OCI-LY1 (cell line): ENCODE results near the gene DPAGT1.

Source experiments
- H2AFZ ChIP-seq: fragments of 200-600 bp; sonication (generic), shearing (Covaris generic); 2 replicates; pipeline ENCODE4 v1.6.0; 2014; ENCODE audit warnings: antibody characterized with exemption, mild to moderate bottlenecking, low read length
- H3F3A ChIP-seq: fragments of 200-600 bp; sonication (generic), shearing (Covaris generic); 2 replicates; pipeline ENCODE4 v1.6.0; 2014; ENCODE audit warnings: mild to moderate bottlenecking, antibody characterized with exemption, low read length, moderate library complexity; ENCODE audit not compliant: insufficient read depth
- H3K27ac ChIP-seq: fragments of 200-600 bp; sonication (generic); 2 replicates; pipeline ENCODE4 v1.5.1; 2014; ENCODE audit warnings: low read length, mixed run types, mild to moderate bottlenecking, low read depth; ENCODE audit not compliant: poor library complexity, severe bottlenecking
- H3K27me3 ChIP-seq: fragments of 200-600 bp; sonication (generic); 2 replicates; pipeline ENCODE4 v1.6.0; 2014; ENCODE audit warnings: antibody characterized with exemption, mild to moderate bottlenecking, low read length, moderate library complexity; ENCODE audit not compliant: insufficient read depth
- H3K36me3 ChIP-seq: fragments of 200-600 bp; sonication (generic); 2 replicates; pipeline ENCODE4 v1.6.1; 2014; ENCODE audit warnings: mild to moderate bottlenecking, antibody characterized with exemption, low read length, moderate library complexity, mixed read lengths; ENCODE audit not compliant: insufficient read depth
- H3K4me1 ChIP-seq: fragments of 200-600 bp; sonication (generic); 2 replicates; pipeline ENCODE4 v1.5.1; 2014; ENCODE audit warnings: mild to moderate bottlenecking, low read length, moderate library complexity; ENCODE audit not compliant: insufficient read depth, severe bottlenecking
- H3K4me2 ChIP-seq: fragments of 200-600 bp; sonication (generic), shearing (Covaris generic); 2 replicates; pipeline ENCODE4 v1.6.1; 2014; ENCODE audit warnings: low read length
- H3K4me3 ChIP-seq: fragments of 200-600 bp; sonication (generic); 2 replicates; pipeline ENCODE4 v1.5.1; 2014; ENCODE audit warnings: low read length, low read depth, mild to moderate bottlenecking, mixed read lengths; ENCODE audit not compliant: poor library complexity, severe bottlenecking
- H3K79me2 ChIP-seq: fragments of 200-600 bp; shearing (Covaris generic); 2 replicates; pipeline ENCODE4 v1.6.1; 2016; ENCODE audit warnings: mixed run types, low read length, mixed read lengths; ENCODE audit not compliant: insufficient read depth
- H3K9ac ChIP-seq: fragments of 200-600 bp; sonication (generic), shearing (Covaris generic); 2 replicates; pipeline ENCODE4 v1.6.1; 2014; ENCODE audit warnings: mild to moderate bottlenecking, low read length, mixed read lengths
- H3K9me2 ChIP-seq: fragments of 200-600 bp; sonication (generic), shearing (Covaris generic); 2 replicates; pipeline ENCODE4 v1.6.1; 2014; ENCODE audit warnings: low read depth, mild to moderate bottlenecking, low read length, mixed read lengths
- H3K9me3 ChIP-seq: fragments of 200-600 bp; shearing (Covaris generic); 2 replicates; pipeline ENCODE4 v1.6.1; 2014; ENCODE audit warnings: low read length, mixed read lengths
- H4K20me1 ChIP-seq: fragments of 200-600 bp; sonication (generic), shearing (Covaris generic); 2 replicates; pipeline ENCODE4 v1.6.0; 2016; ENCODE audit warnings: mild to moderate bottlenecking, low read length; ENCODE audit not compliant: insufficient read depth
- EZH2 ChIP-seq: fragments of 200-600 bp; sonication (generic), shearing (Covaris generic); IDR thresholded peaks from 2 replicates; pipeline ENCODE4 v1.8.0; 2017; ENCODE audit warnings: borderline replicate concordance, mixed run types, mild to moderate bottlenecking, antibody characterized with exemption, low read length, moderate library complexity, mixed read lengths
- TF ChIP-seq, protein P1 (sequence below): fragments of 200-600 bp; sonication (generic), shearing (Covaris generic); IDR thresholded peaks from 2 replicates; pipeline ENCODE4 v1.5.1; 2017; ENCODE audit warnings: mild to moderate bottlenecking, antibody characterized with exemption, low read length, moderate library complexity, mixed read lengths

The DPAGT1 gene

GRCh38 chr11:119049081-119049480 is 52.6 kb downstream of the DPAGT1 start:
- TF ChIP-seq EZH2 = no peak
- TF ChIP-seq, protein P1, sequence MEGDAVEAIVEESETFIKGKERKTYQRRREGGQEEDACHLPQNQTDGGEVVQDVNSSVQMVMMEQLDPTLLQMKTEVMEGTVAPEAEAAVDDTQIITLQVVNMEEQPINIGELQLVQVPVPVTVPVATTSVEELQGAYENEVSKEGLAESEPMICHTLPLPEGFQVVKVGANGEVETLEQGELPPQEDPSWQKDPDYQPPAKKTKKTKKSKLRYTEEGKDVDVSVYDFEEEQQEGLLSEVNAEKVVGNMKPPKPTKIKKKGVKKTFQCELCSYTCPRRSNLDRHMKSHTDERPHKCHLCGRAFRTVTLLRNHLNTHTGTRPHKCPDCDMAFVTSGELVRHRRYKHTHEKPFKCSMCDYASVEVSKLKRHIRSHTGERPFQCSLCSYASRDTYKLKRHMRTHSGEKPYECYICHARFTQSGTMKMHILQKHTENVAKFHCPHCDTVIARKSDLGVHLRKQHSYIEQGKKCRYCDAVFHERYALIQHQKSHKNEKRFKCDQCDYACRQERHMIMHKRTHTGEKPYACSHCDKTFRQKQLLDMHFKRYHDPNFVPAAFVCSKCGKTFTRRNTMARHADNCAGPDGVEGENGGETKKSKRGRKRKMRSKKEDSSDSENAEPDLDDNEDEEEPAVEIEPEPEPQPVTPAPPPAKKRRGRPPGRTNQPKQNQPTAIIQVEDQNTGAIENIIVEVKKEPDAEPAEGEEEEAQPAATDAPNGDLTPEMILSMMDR = no peak
- H3K4me3 ChIP-seq = no peak overlapping the region
- H3K4me2 ChIP-seq = no peak overlapping the region
- no peak overlapping the region for H2AFZ ChIP-seq
- no peaks in the 10 kb centered on the region for H3K4me1 ChIP-seq
- no peaks in the 10 kb centered on the region for H3F3A ChIP-seq
- H3K36me3 ChIP-seq = peaks cover 92% of the 10 kb centered on the region
- H3K9me3 ChIP-seq = no peaks in the 10 kb centered on the region
- H3K9me2 ChIP-seq = no peaks in the 10 kb centered on the region
- no peaks in the 10 kb centered on the region for H3K27me3 ChIP-seq
- no peak overlapping the region for H3K9ac ChIP-seq
- H3K79me2 ChIP-seq = no peaks in the 10 kb centered on the region
- H4K20me1 ChIP-seq = no peaks in the 10 kb centered on the region
- no peak overlapping the region for H3K27ac ChIP-seq

DNA sequence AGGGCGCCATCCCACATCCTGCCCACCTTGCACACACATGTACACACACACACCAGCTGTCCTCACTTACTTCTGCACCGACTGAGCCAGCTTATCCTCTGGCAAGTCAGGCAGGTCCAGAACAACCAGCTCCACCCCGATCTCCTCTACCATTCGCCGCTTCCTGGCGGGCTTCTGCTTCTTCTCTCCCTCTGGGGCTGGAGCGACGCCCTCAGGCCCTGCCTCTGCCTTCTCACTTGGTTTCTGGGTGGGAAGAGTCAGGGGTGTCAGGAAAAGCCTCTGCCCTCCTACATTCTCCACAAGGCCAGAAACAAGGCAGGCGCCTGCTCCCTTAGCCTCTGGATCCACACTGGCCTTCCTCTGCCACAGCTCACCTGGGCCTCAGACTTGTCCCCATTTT is 53.0 kb downstream of the DPAGT1 start:
- TF ChIP-seq EZH2 = no peak
- TF ChIP-seq, protein P1 = no peak
- Histone ChIP-seq H3K4me3 (no peak overlapping the region), H3K9me3 (no peaks in the 10 kb centered on the region), H3F3A (no peaks in the 10 kb centered on the region), H3K4me1 (no peaks in the 10 kb centered on the region), H3K27ac (no peak overlapping the region), H3K36me3 (peaks cover 88% of the 10 kb centered on the region), H3K4me2 (no peak overlapping the region), H3K9ac (no peak overlapping the region), H3K27me3 (no peaks in the 10 kb centered on the region), H3K9me2 (no peaks in the 10 kb centered on the region), H2AFZ (no peak overlapping the region), H4K20me1 (no peaks in the 10 kb centered on the region), H3K79me2 (no peaks in the 10 kb centered on the region)

GRCh38 chr11:119047205-119047604 is 54.4 kb downstream of the DPAGT1 start:
- Histone ChIP-seq H4K20me1 (no peaks in the 10 kb centered on the region), H3K4me2 (no peak overlapping the region), H3K9me3 (no peaks in the 10 kb centered on the region), H3K9ac (no peak overlapping the region), H3K36me3 (peaks cover 73% of the 10 kb centered on the region), H2AFZ (no peak overlapping the region), H3K4me1 (no peaks in the 10 kb centered on the region), H3K4me3 (no peak overlapping the region), H3K9me2 (no peaks in the 10 kb centered on the region), H3K27me3 (no peaks in the 10 kb centered on the region), H3K27ac (no peak overlapping the region), H3F3A (no peaks in the 10 kb centered on the region), H3K79me2 (no peaks in the 10 kb centered on the region)
- TF ChIP-seq EZH2 = no peak
- TF ChIP-seq, protein P1 = no peak
